Stimulated activated CD8-positive, alpha-beta memory T cell treated with anti-CD3 and anti-CD28 coated beads, Interleukin-7, amount 100 ng/mL, for 24 hours (primary cell): ENCODE measurements around the gene CDH26.
"Not testable (repeated sequence)": the region's sequence is repeated elsewhere in the genome, so short reads cannot be mapped to it uniquely, and the experiment has no call there.

Experiments used
- DNase-seq: peaks from one replicate; pipeline ENCODE4 v3.0.0-alpha.2; 2020; ENCODE audit warnings: low read depth

Gene CDH26

GRCh38 chr20:60013296-60014139 lies 55.3 kb downstream of the CDH26 start:
- DNase-seq = no peak

GRCh38 chr20:60016406-60016805 lies 58.2 kb downstream of the CDH26 start:
- DNase-seq = no peak

- DNase-seq = no peak
Measured at GRCh38 chr20:60020251-60020650, 62.0 kb downstream of the CDH26 start.

- no peak for DNase-seq
Measured at GRCh38 chr20:60021104-60021503, 62.9 kb downstream of the CDH26 start.

DNA sequence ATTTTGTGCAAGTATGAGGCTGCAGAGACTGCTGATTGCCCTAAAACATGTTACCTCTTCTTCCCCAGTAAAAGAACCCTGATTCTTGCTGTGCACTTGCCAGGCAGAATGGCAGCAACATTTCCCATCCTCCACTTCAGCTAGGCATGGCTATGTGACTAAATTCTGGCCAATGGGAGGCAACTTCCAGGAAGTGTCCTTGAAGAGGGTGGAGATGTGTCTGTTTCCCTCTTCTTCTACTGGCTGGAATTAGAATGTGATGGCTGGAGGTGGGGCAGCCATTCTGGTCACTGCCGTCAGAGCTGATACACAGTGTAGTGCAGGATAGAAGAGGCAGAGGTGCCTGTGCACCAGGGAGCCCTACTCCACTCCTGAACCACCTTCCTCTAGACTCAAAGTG lies 64.6 kb downstream of the CDH26 start:
- DNase-seq = no peak

DNA sequence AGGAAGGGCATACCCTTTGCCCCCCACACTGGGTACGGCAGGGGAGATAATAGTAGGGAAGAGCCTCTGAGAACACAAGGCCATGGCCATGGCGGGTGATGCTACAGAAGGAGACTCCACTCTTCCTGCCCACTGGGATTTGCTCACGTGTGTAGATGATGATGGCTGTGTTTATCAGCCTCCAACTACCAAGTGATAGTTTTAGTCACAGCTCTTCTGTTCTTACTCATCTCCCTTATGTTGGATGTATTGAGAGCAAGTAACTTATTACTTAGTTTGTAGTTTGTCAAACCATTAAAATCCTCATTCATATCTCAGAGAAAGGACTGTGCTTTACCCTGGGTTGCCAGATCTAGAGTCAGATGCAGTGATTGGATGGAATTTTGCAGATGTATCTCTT lies 66.0 kb downstream of the CDH26 start:
- DNase-seq = no peak

GRCh38 chr20:60024801-60025200 lies 66.6 kb downstream of the CDH26 start:
- no peak for DNase-seq

GRCh38 chr20:60026010-60026409 lies 67.8 kb downstream of the CDH26 start:
- DNase-seq = no peak

DNA sequence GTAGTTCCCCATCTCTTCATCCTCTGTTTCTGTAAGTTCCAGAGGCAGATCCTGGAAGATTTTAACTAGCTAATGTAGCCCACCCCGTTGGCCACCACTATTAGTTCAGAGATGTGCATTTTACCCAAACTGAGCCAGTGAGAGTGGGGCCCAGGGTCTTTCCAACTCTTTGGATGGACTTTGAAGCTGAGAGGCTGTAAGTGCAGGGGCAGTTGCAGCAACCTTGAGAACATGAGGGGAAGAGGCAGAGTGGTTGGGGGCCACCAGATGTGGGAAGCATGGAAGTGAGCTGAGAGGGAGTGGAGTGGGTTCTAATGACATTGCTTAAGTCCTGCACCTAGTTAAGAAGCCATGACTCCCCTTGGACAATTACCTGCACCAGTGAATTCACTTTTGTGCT lies 72.2 kb downstream of the CDH26 start:
- DNase-seq = no peak

DNA sequence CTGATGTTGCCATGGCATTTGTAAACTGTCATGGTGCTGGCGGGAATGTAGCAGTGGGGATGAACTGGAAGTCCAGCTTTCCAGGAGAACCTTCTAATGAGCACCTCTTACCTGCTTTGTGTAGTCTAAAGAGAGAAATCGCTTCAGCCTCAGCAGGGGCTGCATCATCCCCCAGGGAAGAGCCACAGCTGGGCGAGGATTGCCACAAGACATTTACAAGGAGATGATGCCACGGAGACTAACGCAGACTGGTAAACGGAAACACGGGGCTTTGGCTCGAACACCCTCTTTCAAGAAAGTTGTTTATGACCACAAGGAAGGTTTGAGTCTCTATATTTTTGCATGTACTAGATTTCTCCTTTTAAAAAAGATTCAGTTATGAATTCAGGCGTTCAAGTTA lies 72.9 kb downstream of the CDH26 start:
- DNase-seq = no peak

- DNase-seq = no peak
Measured at GRCh38 chr20:60034231-60035110, 76.2 kb downstream of the CDH26 start.

GRCh38 chr20:60035486-60035885 lies 77.3 kb downstream of the CDH26 start:
- DNase-seq = no peak

- DNase-seq = no peak
Measured at GRCh38 chr20:60036346-60036745, 78.1 kb downstream of the CDH26 start.

- DNase-seq = no peak
Measured at GRCh38 chr20:60036746-60037499, 78.7 kb downstream of the CDH26 start.

DNA sequence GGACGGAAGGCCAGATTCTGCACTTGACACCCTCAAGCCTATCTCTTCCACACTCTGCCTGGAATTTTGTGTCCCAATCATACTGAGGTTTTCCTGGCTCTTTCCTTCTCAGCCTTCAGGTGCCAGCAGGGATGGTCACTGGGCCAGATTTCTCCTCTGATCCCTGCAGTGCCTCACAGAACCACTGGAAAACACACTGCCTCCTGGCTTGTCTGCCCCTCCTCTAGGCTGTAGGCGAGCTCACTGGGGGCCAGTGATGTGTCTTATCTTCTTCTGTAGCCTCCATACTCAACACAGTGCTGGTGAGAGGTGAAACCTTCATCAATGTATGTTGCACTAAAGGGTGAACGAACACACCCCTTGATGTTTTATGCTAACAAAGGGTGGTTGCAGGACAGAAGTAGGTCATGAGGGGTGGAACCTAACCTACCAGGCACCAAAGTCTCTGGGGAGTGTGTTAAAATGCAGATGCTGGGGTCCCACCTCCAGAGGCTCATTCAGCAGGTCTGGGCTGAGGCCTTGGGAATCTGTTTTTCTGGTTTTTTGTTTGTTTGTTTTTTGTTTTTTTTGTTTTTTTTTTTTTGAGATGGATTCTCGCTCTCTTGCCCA lies 80.3 kb downstream of the CDH26 start:
- no peak for DNase-seq

DNA sequence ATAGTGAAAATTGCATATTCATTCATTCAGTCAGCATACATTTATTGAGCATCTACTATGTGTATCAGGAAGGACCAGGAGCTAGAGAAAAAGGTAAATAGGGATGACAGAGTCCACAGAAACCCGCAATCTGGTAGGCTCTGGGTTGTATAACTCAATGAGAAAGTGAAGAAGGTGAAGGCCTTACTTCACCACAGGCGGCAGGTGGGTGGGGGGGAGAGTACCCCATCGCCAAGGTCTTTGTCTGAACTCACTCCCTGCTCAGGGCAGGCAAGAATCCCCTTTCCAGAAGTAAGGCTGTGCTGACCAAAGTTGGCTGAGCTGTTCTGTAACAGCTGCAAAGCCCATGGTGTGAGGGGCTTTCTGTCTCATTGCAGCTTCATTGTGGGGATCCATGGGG lies 81.3 kb downstream of the CDH26 start:
- no peak for DNase-seq

DNA sequence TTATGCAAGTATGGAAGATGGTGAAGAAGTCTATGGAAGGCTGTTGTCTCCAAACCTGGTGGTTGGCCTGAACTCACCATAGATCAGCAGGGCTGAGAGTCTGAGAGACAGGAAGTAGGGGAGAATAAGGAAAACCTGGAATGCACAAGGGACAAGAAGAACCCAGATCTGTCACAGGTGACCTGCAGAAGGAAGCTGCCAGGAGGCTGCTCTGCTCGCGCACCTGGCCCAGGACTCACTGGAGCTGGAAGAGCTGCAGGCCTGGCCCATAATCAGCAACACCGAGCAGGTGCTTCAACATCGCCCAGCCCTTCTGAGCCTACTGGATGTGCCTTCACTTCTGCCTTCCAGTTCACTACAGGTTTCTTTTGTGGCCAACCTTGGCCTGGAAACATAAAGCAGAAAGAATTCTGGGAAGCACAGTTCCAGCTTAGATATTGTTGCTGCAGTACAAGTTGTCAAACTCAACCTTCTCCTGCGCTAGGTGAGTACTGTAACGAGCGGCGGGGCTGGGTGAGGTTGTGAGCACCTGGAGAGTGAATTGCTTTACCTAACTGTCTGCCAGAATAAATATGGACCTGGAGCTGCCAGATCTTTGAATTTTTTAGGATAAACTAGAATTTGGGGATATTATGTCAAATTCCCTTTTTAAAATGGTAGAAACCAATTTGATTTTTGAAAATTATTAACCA lies 82.4 kb downstream of the CDH26 start:
- DNase-seq = no peak

- DNase-seq = not testable (repeated sequence)
Measured at GRCh38 chr20:60041436-60042165, 83.4 kb downstream of the CDH26 start.

DNA sequence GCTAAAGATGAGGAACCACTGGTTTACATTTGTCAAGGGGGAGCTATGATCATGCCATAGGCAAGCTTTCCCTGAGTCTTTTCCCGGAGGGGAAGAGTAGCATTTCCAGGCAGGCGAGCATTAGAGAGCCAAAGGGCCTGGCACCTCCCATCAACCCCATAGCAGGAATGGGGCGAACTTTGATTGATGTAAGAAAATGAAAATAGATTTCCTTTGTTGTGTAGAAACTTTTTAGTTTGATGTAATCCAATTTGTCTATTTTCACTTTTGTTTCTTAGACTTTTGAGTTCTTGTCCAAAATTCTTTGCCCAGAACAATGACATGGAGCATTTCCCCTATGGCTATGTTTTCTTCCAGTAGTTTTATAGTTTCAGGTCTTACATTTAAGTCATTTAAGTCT lies 85.2 kb downstream of the CDH26 start:
- DNase-seq = no peak

DNA sequence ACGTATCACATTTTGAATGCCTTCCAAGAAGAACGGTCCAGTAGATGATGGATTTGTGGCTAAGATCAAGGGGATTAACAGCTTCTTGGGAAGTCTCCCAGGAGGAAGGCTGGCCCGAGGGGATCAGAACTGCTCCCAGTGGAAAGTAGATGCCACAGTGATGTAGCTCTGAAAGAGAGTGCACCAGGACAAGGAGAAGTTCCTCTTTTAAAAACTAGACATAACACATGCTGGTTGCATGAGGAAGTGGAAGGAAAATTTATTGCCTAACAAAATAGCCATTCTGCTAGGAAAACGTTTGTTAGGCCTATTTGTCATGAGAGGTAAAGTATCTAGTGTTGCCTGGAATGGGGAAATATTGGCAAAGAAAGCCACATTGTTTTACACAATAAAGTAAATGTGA lies 87.8 kb downstream of the CDH26 start:
- no peak for DNase-seq

DNA sequence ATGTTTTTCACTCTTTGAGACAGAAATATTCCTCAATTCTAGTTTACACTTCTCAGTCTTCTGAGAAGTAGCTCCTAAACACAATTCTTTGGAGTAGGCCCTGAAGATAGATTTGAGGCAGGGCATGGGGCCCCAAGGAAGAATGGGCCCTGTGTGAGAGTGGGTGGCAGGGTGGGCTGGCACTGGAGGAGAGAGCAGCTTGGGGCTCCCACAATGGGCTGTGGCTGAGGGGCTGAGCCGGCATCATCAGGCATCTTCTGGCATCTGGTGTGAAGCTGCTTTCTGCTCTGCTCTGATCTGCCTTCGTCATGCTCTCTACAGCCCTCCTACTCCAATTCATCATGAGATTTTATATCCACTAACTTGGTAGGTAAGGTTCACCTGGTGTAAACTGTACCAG lies 88.2 kb downstream of the CDH26 start:
- DNase-seq = no peak
